ENCODE data around the gene ATPAF1.

DNA sequence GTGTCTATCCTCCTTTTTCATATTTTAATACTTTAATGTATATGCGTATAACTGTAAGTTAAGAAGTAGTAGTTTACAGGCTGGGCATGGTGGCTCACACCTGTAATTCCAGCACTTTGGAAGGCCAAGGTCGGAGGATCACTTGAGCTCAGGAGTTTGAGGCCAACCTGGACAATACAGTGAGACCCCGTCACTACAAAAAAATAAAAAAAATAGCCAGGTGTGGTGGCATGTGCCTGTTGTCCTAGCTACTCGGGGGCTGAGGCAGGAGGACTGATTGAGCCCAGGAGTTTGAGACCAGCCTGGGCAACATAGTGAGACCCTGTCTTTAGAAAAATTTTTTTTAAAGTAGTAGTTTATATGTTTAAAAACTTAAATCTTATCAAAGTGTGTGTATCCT, 22.3 kb downstream of the ATPAF1 start:
- TF ChIP-seq, protein P1, sequence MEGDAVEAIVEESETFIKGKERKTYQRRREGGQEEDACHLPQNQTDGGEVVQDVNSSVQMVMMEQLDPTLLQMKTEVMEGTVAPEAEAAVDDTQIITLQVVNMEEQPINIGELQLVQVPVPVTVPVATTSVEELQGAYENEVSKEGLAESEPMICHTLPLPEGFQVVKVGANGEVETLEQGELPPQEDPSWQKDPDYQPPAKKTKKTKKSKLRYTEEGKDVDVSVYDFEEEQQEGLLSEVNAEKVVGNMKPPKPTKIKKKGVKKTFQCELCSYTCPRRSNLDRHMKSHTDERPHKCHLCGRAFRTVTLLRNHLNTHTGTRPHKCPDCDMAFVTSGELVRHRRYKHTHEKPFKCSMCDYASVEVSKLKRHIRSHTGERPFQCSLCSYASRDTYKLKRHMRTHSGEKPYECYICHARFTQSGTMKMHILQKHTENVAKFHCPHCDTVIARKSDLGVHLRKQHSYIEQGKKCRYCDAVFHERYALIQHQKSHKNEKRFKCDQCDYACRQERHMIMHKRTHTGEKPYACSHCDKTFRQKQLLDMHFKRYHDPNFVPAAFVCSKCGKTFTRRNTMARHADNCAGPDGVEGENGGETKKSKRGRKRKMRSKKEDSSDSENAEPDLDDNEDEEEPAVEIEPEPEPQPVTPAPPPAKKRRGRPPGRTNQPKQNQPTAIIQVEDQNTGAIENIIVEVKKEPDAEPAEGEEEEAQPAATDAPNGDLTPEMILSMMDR (IDR thresholded peaks at IDR 0.05; ENCODE audit: low read depth, low read length, poor library complexity, severe bottlenecking), result no peak
- TF ChIP-seq EZH2phosphoT487 (IDR thresholded peaks at IDR 0.05; ENCODE audit: borderline replicate concordance, low read length), result no peak
